EH (cell line): ENCODE measurements around the gene DDA1.

Experiments
- DNase-seq: peaks from one replicate; pipeline ENCODE4 v3.0.0-alpha.2; 2015; ENCODE audit warnings: low read depth

Gene DDA1

GRCh38 chr19:17312189-17313113 is 3.1 kb downstream of the DDA1 start:
- no peak for DNase-seq

- DNase-seq = no peak
Observed at GRCh38 chr19:17314007-17314593, 4.7 kb downstream of the DDA1 start.

- no peak for DNase-seq
Observed at GRCh38 chr19:17318966-17319365, 9.6 kb downstream of the DDA1 start.

- no peak for DNase-seq
Observed at GRCh38 chr19:17319473-17320238, 10.3 kb downstream of the DDA1 start.

- no peak for DNase-seq
Observed at GRCh38 chr19:17320435-17320834, 11.1 kb downstream of the DDA1 start.

- no peak for DNase-seq
Observed at GRCh38 chr19:17321655-17322489, 12.5 kb downstream of the DDA1 start.

- DNase-seq = no peak
Observed at GRCh38 chr19:17322854-17323253, 13.5 kb downstream of the DDA1 start.

- no peak for DNase-seq
Observed at GRCh38 chr19:17323300-17323963, 14.1 kb downstream of the DDA1 start.

- DNase-seq = no peak
Observed at GRCh38 chr19:17323964-17324332, 14.6 kb downstream of the DDA1 start.

GRCh38 chr19:17324357-17325114 is 15.2 kb downstream of the DDA1 start:
- DNase-seq = no peak

GRCh38 chr19:17325133-17325532 is 15.8 kb downstream of the DDA1 start:
- no peak for DNase-seq

- DNase-seq = no peak
Observed at GRCh38 chr19:17325881-17326594, 16.7 kb downstream of the DDA1 start.

GRCh38 chr19:17326595-17326966 is 17.2 kb downstream of the DDA1 start:
- DNase-seq = no peak

- no peak for DNase-seq
Observed at GRCh38 chr19:17327068-17327653, 17.8 kb downstream of the DDA1 start.

- no peak for DNase-seq
Observed at GRCh38 chr19:17327654-17328516, 18.5 kb downstream of the DDA1 start.

GRCh38 chr19:17328517-17329365 is 19.4 kb downstream of the DDA1 start:
- DNase-seq = no peak

GRCh38 chr19:17329366-17330261 is 20.3 kb downstream of the DDA1 start:
- DNase-seq = no peak
